T follicular helper cell (primary cell): ENCODE measurements around the gene HTRA1.

ENCODE experiments used
- DNase-seq: peaks from one replicate; pipeline ENCODE4 v3.0.0-alpha.2; 2020; ENCODE audit warnings: low read depth

HTRA1 gene

GRCh38 chr10:122474131-122474818 lies 12.9 kb downstream of the HTRA1 start:
- DNase-seq = no peak

- DNase-seq = no peak
Measured at GRCh38 chr10:122475100-122475499, 13.7 kb downstream of the HTRA1 start.

- no peak for DNase-seq
Measured at GRCh38 chr10:122475591-122476332, 14.4 kb downstream of the HTRA1 start.

GRCh38 chr10:122476333-122476695 lies 15.0 kb downstream of the HTRA1 start:
- DNase-seq = no peak

GRCh38 chr10:122477436-122477835 lies 16.1 kb downstream of the HTRA1 start:
- DNase-seq = no peak

GRCh38 chr10:122478971-122479370 lies 17.6 kb downstream of the HTRA1 start:
- no peak for DNase-seq

GRCh38 chr10:122480146-122480833 lies 18.9 kb downstream of the HTRA1 start:
- DNase-seq = no peak

- no peak for DNase-seq
Measured at GRCh38 chr10:122481296-122482056, 20.1 kb downstream of the HTRA1 start.

GRCh38 chr10:122484276-122485060 lies 23.1 kb downstream of the HTRA1 start:
- no peak for DNase-seq

- no peak for DNase-seq
Measured at GRCh38 chr10:122485670-122486069, 24.3 kb downstream of the HTRA1 start.

- DNase-seq = no peak
Measured at GRCh38 chr10:122486406-122487080, 25.2 kb downstream of the HTRA1 start.

GRCh38 chr10:122487174-122487765 lies 25.9 kb downstream of the HTRA1 start:
- no peak for DNase-seq

GRCh38 chr10:122490268-122490667 lies 28.9 kb downstream of the HTRA1 start:
- DNase-seq = no peak

GRCh38 chr10:122490786-122491680 lies 29.7 kb downstream of the HTRA1 start:
- DNase-seq = peak; percentile 2

GRCh38 chr10:122492006-122492405 lies 30.7 kb downstream of the HTRA1 start:
- DNase-seq = no peak

- DNase-seq = no peak
Measured at GRCh38 chr10:122492999-122493481, 31.7 kb downstream of the HTRA1 start.

- no peak for DNase-seq
Measured at GRCh38 chr10:122493761-122494160, 32.4 kb downstream of the HTRA1 start.

GRCh38 chr10:122494173-122494820 lies 32.9 kb downstream of the HTRA1 start:
- no peak for DNase-seq

- DNase-seq = no peak
Measured at GRCh38 chr10:122494833-122495232, 33.5 kb downstream of the HTRA1 start.
